ENCODE data around the gene HS3ST4. TPM values are rescaled to one million over a fixed set of nuclear protein-coding genes. Genes with fewer than 3 reads are reported as not detected.

The HS3ST4 gene
- total RNA-seq, 4 donors from 2014 or later, result 0.20 TPM; not detected in 3

GRCh38 chr16:25845901-25846300 lies 154.1 kb downstream of the HS3ST4 start:
- TF ChIP-seq CTCF (IDR thresholded peaks at IDR 0.05), result no peak
- TF ChIP-seq EP300 (IDR thresholded peaks at IDR 0.05), result no peak
- TF ChIP-seq POLR2A (IDR thresholded peaks at IDR 0.05), result no peak
- Histone ChIP-seq H3K27me3 (no peaks in the 10 kb centered on the region), H3K4me3 (no peak overlapping the region), H3K27ac (no peak overlapping the region), H3K36me3 (no peaks in the 10 kb centered on the region), H3K9me3 (no peaks in the 10 kb centered on the region), H3K4me1 (no peaks in the 10 kb centered on the region)
- no peak for DNase-seq (ENCODE audit: low spot score in 2 of 2)
- WGBS, 2 donors, result 41 to 44% methylated on average over 3 of the region's 3 CpGs

- Histone ChIP-seq H3K36me3 (no peaks in the 10 kb centered on the region), H3K4me3 (no peak overlapping the region), H3K27ac (no peak overlapping the region), H3K27me3 (no peaks in the 10 kb centered on the region), H3K4me1 (no peaks in the 10 kb centered on the region), H3K9me3 (peaks cover 0 to 11% (median 2%) of the 10 kb centered on the region in 4 donors)
- TF ChIP-seq EP300 (IDR thresholded peaks at IDR 0.05) (no peak), POLR2A (IDR thresholded peaks at IDR 0.05) (no peak), CTCF (IDR thresholded peaks at IDR 0.05) (no peak)
- 28 to 38% methylated on average over 6 of the region's 6 CpGs for WGBS, 2 donors
- no peak for DNase-seq (ENCODE audit: low spot score in 2 of 2)
These were observed 162.4 kb downstream of the HS3ST4 start for GRCh38 chr16:25854141-25854540.

GRCh38 chr16:25855063-25855462 lies 163.3 kb downstream of the HS3ST4 start:
- Histone ChIP-seq H3K36me3 (no peaks in the 10 kb centered on the region), H3K9me3 (peaks cover 0 to 13% (median 2%) of the 10 kb centered on the region in 4 donors), H3K27ac (no peak overlapping the region), H3K27me3 (no peaks in the 10 kb centered on the region), H3K4me1 (no peaks in the 10 kb centered on the region), H3K4me3 (no peak overlapping the region)
- no peak for DNase-seq (ENCODE audit: low spot score in 2 of 2)
- no peak for TF ChIP-seq CTCF (IDR thresholded peaks at IDR 0.05)
- TF ChIP-seq EP300 (IDR thresholded peaks at IDR 0.05), result no peak
- TF ChIP-seq POLR2A (IDR thresholded peaks at IDR 0.05), result no peak
- WGBS, 2 donors, result 12 to 24% methylated on average over 1 of the region's 1 CpG

GRCh38 chr16:25855818-25856217 lies 164.1 kb downstream of the HS3ST4 start:
- TF ChIP-seq POLR2A (IDR thresholded peaks at IDR 0.05) (no peak), CTCF (IDR thresholded peaks at IDR 0.05) (no peak), EP300 (IDR thresholded peaks at IDR 0.05) (no peak)
- H3K4me3 ChIP-seq, result no peak overlapping the region
- 20 to 23% methylated on average over 2 of the region's 2 CpGs for WGBS, 2 donors
- DNase-seq (ENCODE audit: low spot score in 2 of 2), result no peak
- no peak overlapping the region for H3K27ac ChIP-seq
- H3K27me3 ChIP-seq, result no peaks in the 10 kb centered on the region
- peaks cover 0 to 13% (median 2%) of the 10 kb centered on the region in 4 donors for H3K9me3 ChIP-seq
- no peaks in the 10 kb centered on the region for H3K4me1 ChIP-seq
- H3K36me3 ChIP-seq, result no peaks in the 10 kb centered on the region

- no peak overlapping the region for H3K27ac ChIP-seq
- peaks cover 0 to 16% (median 2%) of the 10 kb centered on the region in 4 donors for H3K9me3 ChIP-seq
- H3K4me1 ChIP-seq, result no peaks in the 10 kb centered on the region
- no peak for DNase-seq (ENCODE audit: low spot score in 2 of 2)
- WGBS, 2 donors, result 88 to 97% methylated on average over 3 of the region's 3 CpGs
- no peaks in the 10 kb centered on the region for H3K36me3 ChIP-seq
- no peak overlapping the region for H3K4me3 ChIP-seq
- no peaks in the 10 kb centered on the region for H3K27me3 ChIP-seq
- TF ChIP-seq POLR2A (IDR thresholded peaks at IDR 0.05) (no peak), EP300 (IDR thresholded peaks at IDR 0.05) (no peak), CTCF (IDR thresholded peaks at IDR 0.05) (no peak)
These were observed 167.9 kb downstream of the HS3ST4 start for GRCh38 chr16:25859645-25860044.

All from tibial nerve (tissue), 4 donors.